OCI-LY3 (cell line): ENCODE data around the gene PHB1.

Experiments used
- H2AFZ ChIP-seq: fragments of 200-600, 300-600 bp; shearing (Covaris generic); 2 replicates; pipeline ENCODE4 v1.6.0; 2014; ENCODE audit warnings: antibody characterized with exemption, low read depth, low read length
- H3K27ac ChIP-seq: fragments of 200-600, 300-600 bp; sonication (generic); 2 replicates; pipeline ENCODE4 v1.5.1; 2014; ENCODE audit warnings: mild to moderate bottlenecking, low read length, moderate library complexity, mixed read lengths
- H3K27me3 ChIP-seq: fragments of 200-600, 300-600 bp; sonication (generic); 2 replicates; pipeline ENCODE4 v1.6.1; 2014; ENCODE audit warnings: low read depth, low read length, mixed read lengths
- H3K36me3 ChIP-seq: fragments of 200-600, 300-600 bp; sonication (generic); replicated peaks from 2 replicates; pipeline ENCODE3; 2014; ENCODE audit warnings: low read depth, low read length, mixed read lengths
- H3K4me1 ChIP-seq: fragments of 300-600, 200-600 bp; sonication (generic); 2 replicates; pipeline ENCODE4 v1.6.1; 2014; ENCODE audit warnings: low read length, mixed read lengths
- H3K4me2 ChIP-seq: fragments of 200-600, 300-600 bp; sonication (generic); 2 replicates; pipeline ENCODE4 v1.6.1; 2014; ENCODE audit warnings: low read length, mixed read lengths
- H3K4me3 ChIP-seq: fragments of 300-600, 200-600 bp; sonication (generic); 2 replicates; pipeline ENCODE4 v1.5.1; 2014; ENCODE audit warnings: antibody characterized with exemption, mild to moderate bottlenecking, low read length, moderate library complexity
- H3K79me2 ChIP-seq: fragments of 300-600, 200-600 bp; shearing (Covaris generic); 2 replicates; pipeline ENCODE4 v1.6.1; 2014; ENCODE audit warnings: mild to moderate bottlenecking, low read length, mixed read lengths
- H3K9ac ChIP-seq: fragments of 300-600, 200-600 bp; shearing (Covaris generic); 2 replicates; pipeline ENCODE4 v1.6.0; 2014; ENCODE audit warnings: mild to moderate bottlenecking, low read length, moderate library complexity
- H3K9me3 ChIP-seq: fragments of 200-600, 300-600 bp; shearing (Covaris generic); 2 replicates; pipeline ENCODE4 v1.6.1; 2014; ENCODE audit warnings: low read length, mixed read lengths; ENCODE audit not compliant: insufficient read depth
- H4K20me1 ChIP-seq: fragments of 200-600, 300-600 bp; sonication (generic); 2 replicates; pipeline ENCODE4 v1.6.1; 2016; ENCODE audit warnings: low read length, mixed read lengths; ENCODE audit not compliant: insufficient read depth
- EZH2phosphoT487 ChIP-seq: fragments of 200-600 bp; shearing (Covaris generic); IDR thresholded peaks from 2 replicates; pipeline ENCODE4 v1.6.1; 2018; ENCODE audit warnings: antibody characterized with exemption, mixed run types, low read depth
- TF ChIP-seq, protein P1 (sequence below): fragments of 200-600, 300-600 bp; sonication (generic); IDR thresholded peaks from 2 replicates; pipeline ENCODE4 v1.5.1; 2014; ENCODE audit warnings: antibody characterized with exemption, low read length, low read depth

The PHB1 gene

DNA sequence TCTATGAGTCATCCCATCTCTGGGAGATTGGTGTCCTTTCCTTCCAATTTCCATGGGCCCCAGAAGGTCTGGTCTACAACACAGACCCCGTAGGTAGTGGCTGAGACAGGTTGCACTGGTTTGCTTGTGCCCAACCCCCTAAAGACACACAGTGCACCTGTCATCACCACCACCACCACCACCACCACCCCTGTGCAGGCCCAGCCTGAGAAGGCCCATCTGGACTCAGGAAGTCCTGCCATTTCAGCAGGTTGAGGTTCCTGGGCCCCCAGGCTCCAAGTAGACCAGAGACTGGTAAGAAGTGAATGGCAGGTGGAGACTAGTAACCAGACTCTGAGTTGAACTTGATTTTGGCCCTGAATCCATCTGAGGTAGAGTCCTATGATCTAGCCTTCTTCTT lies 25.9 kb upstream of the PHB1 start:
- Histone ChIP-seq H3K4me1 (peaks cover 15% of the 10 kb centered on the region), H2AFZ (no peak overlapping the region), H3K9ac (no peak overlapping the region), H3K27me3 (peaks cover 19% of the 10 kb centered on the region), H3K4me3 (no peak overlapping the region), H3K9me3 (no peaks in the 10 kb centered on the region), H3K4me2 (no peak overlapping the region), H3K36me3 (no peaks in the 10 kb centered on the region), H4K20me1 (no peaks in the 10 kb centered on the region), H3K27ac (no peak overlapping the region), H3K79me2 (no peaks in the 10 kb centered on the region)
- TF ChIP-seq EZH2phosphoT487 = no peak
- TF ChIP-seq, protein P1, sequence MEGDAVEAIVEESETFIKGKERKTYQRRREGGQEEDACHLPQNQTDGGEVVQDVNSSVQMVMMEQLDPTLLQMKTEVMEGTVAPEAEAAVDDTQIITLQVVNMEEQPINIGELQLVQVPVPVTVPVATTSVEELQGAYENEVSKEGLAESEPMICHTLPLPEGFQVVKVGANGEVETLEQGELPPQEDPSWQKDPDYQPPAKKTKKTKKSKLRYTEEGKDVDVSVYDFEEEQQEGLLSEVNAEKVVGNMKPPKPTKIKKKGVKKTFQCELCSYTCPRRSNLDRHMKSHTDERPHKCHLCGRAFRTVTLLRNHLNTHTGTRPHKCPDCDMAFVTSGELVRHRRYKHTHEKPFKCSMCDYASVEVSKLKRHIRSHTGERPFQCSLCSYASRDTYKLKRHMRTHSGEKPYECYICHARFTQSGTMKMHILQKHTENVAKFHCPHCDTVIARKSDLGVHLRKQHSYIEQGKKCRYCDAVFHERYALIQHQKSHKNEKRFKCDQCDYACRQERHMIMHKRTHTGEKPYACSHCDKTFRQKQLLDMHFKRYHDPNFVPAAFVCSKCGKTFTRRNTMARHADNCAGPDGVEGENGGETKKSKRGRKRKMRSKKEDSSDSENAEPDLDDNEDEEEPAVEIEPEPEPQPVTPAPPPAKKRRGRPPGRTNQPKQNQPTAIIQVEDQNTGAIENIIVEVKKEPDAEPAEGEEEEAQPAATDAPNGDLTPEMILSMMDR = no peak

DNA sequence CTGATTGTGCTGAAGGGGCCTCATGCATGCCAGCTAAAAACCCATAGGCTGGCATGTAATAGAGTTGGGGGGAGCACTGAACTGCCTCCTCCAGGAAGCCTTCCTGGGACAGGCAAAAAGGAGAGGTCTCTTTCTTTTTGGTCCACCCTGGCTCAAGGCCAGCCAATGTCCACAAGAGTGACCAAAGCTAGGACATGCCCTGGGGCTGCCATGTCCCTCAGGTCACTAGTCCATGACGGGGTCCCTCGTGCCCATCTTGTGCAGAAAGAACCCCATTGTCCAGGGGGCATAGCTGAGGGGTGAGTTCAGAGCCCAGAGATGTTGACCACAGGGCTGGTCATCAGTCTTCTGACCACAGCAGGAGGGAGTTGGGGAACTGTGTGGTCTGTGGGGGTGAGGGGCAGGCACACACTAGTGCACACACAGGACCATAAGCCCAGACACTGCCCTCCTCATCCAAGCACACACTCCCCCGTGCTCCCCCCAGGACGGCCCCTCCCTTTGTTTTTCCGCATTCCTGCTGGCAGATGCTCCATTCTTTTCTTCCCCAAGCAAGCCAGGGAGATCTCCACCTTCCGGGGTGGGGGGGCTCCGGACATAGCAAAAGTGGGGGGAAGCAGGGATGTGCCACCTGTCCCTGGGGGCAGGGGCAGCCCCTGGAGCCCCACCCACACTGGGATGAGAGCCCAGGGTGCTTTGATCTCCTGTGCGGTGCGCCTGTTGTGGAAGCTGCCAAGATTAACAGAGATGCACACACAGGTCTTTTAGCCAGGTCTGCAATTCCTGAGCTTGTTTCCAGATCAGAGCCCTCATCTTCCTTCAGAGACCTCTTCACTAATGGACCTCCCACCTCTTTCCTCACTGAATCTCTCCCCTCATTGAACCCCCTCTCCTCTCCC lies 25.2 kb upstream of the PHB1 start:
- Histone ChIP-seq H3K27ac (no peak overlapping the region), H3K9me3 (no peaks in the 10 kb centered on the region), H4K20me1 (no peaks in the 10 kb centered on the region), H3K4me2 (peak overlapping the region; percentile 83), H2AFZ (peak overlapping the region; percentile 94), H3K79me2 (no peaks in the 10 kb centered on the region), H3K36me3 (no peaks in the 10 kb centered on the region), H3K9ac (no peak overlapping the region), H3K27me3 (peaks cover 12% of the 10 kb centered on the region), H3K4me1 (peaks cover 15% of the 10 kb centered on the region), H3K4me3 (peak overlapping the region; percentile 69)
- TF ChIP-seq, protein P1 = no peak
- TF ChIP-seq EZH2phosphoT487 = no peak

DNA sequence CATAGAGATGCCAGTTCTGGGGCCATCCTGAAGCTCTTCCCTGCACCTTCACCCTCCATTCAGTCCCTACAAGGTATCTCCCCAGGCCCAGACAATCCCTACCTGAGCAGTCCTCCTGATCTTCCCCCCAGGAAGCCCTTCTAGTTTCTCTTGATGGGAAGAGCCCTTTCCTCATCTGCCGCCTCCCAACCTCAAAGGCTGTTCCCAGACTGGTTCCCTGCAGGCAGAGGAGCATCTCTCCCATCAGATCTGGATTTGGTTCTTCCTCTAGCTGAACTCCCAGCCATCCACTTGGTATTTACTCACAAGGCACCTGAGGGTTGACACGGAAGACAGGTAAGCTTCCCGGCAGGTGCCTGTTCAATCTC lies 24.6 kb upstream of the PHB1 start:
- no peaks in the 10 kb centered on the region for H3K36me3 ChIP-seq
- peak overlapping the region; percentile 83 for H3K4me2 ChIP-seq
- TF ChIP-seq, protein P1 = no peak
- TF ChIP-seq EZH2phosphoT487 = no peak
- H3K27ac ChIP-seq = no peak overlapping the region
- H3K4me1 ChIP-seq = peaks cover 15% of the 10 kb centered on the region
- peak overlapping the region; percentile 36; the same call in 1 of the 2 replicates for H3K9ac ChIP-seq
- peaks cover 11% of the 10 kb centered on the region for H3K27me3 ChIP-seq
- peak overlapping the region; percentile 94 for H2AFZ ChIP-seq
- no peaks in the 10 kb centered on the region for H4K20me1 ChIP-seq
- peak overlapping the region; percentile 69 for H3K4me3 ChIP-seq
- no peaks in the 10 kb centered on the region for H3K9me3 ChIP-seq
- H3K79me2 ChIP-seq = no peaks in the 10 kb centered on the region

DNA sequence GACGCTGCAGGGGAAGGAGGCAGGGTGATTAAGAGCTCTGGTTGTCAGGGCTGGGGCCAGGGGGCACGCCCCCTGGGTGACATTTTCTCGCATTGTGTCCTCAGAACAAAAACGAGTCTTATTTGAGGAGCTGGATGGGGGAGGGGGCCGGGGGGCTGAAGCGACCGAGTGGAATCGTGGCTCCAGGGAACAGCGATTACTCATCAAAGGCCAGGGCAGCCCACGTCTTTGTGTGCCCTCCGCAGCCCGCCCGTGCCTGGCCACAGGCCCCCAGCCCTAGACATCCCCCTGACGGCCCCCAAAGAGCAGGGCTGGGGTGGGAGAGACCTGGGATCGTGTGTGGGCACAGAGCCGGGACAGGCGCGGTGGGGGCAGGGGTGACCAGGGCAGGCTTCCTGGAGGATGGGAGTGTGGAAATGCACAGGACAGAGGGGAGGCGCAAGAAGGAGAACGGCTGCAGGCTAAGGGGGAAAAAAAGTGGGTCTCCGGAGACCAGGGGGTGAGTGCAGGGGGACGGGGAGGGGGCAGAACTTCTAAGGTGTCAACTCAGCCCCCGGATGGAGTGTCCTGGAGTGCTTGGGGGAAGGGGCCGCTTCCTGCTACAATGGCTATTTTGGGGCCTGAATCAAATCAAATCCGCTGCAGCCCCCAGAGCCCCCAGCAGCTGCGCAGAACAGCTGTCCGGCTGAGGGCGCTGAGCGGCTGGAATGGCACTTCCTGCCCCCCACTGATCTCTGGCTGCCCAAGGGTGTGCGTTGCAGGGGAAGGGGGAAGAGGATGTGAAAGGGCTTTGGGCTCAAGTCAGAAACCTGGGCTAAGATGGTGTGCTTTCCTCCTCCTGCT lies 24.0 kb upstream of the PHB1 start:
- H3K27ac ChIP-seq = no peak overlapping the region
- H2AFZ ChIP-seq = peak overlapping the region; percentile 94; the same call in 1 of the 2 replicates
- H3K79me2 ChIP-seq = no peaks in the 10 kb centered on the region
- TF ChIP-seq EZH2phosphoT487 = no peak
- TF ChIP-seq, protein P1 = peak; percentile 42
- H3K4me3 ChIP-seq = peak overlapping the region; percentile 69
- no peaks in the 10 kb centered on the region for H4K20me1 ChIP-seq
- H3K4me1 ChIP-seq = peaks cover 15% of the 10 kb centered on the region
- no peaks in the 10 kb centered on the region for H3K36me3 ChIP-seq
- H3K4me2 ChIP-seq = peak overlapping the region; percentile 83
- peak overlapping the region; percentile 36; the same call in 1 of the 2 replicates for H3K9ac ChIP-seq
- H3K9me3 ChIP-seq = no peaks in the 10 kb centered on the region
- peaks cover 11% of the 10 kb centered on the region for H3K27me3 ChIP-seq
